OCI-LY7 (cell line): ENCODE data around the gene DUOXA1. TPM values are rescaled to one million over a fixed set of nuclear protein-coding genes. Genes with fewer than 3 reads are reported as not detected.

Source experiments
- BruUV-seq: library from RNA; stranded (reverse); fragments of 400-500 nt; replicated peaks from 2 replicates; lab custom pipeline; 2021; lab: Mats Ljungman, UMichigan
- CTCF ChIA-PET: fragments of 300-600 bp; sonication (Branson Sonifier 250); formaldehyde crosslinking; loops from one replicate; lab custom pipeline; 2022; ENCODE audit warnings: antibody characterized with exemption; ENCODE audit not compliant: unreplicated experiment; lab: Charles Lee
- POLR2A ChIA-PET: fragments of 300-600 bp; sonication (Branson Sonifier 250); formaldehyde crosslinking; loops from one replicate; lab custom pipeline; 2022; ENCODE audit warnings: antibody characterized with exemption; lab: Charles Lee
- DNase-seq: peaks from one replicate; pipeline ENCODE4 v3.0.0-alpha.2; 2015; ENCODE audit warnings: low spot score
- H2AFZ ChIP-seq: fragments of 200-600 bp; sonication (generic), shearing (Covaris generic); 2 replicates; pipeline ENCODE4 v1.6.1; 2014; ENCODE audit warnings: mild to moderate bottlenecking, antibody characterized with exemption, low read length, moderate library complexity
- H3K27ac ChIP-seq: fragments of 200-600 bp; sonication (generic); 2 replicates; pipeline ENCODE4 v1.5.1; 2014; ENCODE audit warnings: mixed run types, low read depth, mild to moderate bottlenecking, moderate library complexity, low read length, inconsistent platforms; ENCODE audit not compliant: poor library complexity, severe bottlenecking
- H3K36me3 ChIP-seq: fragments of 200-600 bp; sonication (generic); 2 replicates; pipeline ENCODE4 v1.6.1; 2014; ENCODE audit warnings: mild to moderate bottlenecking, antibody characterized with exemption, low read length, moderate library complexity, mixed read lengths; ENCODE audit not compliant: insufficient read depth
- H3K4me1 ChIP-seq: fragments of 200-600 bp; sonication (generic); 2 replicates; pipeline ENCODE4 v1.5.1; 2014; ENCODE audit warnings: mild to moderate bottlenecking, low read length; ENCODE audit not compliant: insufficient read depth, poor library complexity, severe bottlenecking
- H3K4me2 ChIP-seq: fragments of 200-600 bp; sonication (generic); 2 replicates; pipeline ENCODE4 v1.6.1; 2014; ENCODE audit warnings: mild to moderate bottlenecking, low read length
- H3K4me3 ChIP-seq: fragments of 200-600 bp; sonication (generic); 2 replicates; pipeline ENCODE4 v1.5.1; 2014; ENCODE audit warnings: mild to moderate bottlenecking, low read depth, low read length; ENCODE audit not compliant: poor library complexity, severe bottlenecking
- H3K79me2 ChIP-seq: fragments of 200-600 bp; sonication (generic); 2 replicates; pipeline ENCODE4 v1.6.1; 2016; ENCODE audit warnings: low read depth, mild to moderate bottlenecking, low read length, moderate library complexity, mixed read lengths; ENCODE audit not compliant: insufficient read depth
- H3K9me2 ChIP-seq: fragments of 200-600 bp; sonication (generic); 2 replicates; pipeline ENCODE4 v1.6.1; 2016; ENCODE audit warnings: mild to moderate bottlenecking, low read length, mixed read lengths; ENCODE audit not compliant: insufficient read depth
- H3K9me3 ChIP-seq: fragments of 200-600 bp; sonication (generic); 2 replicates; pipeline ENCODE4 v1.6.1; 2014; ENCODE audit warnings: mild to moderate bottlenecking, mixed run types, low read length, mixed read lengths
- H4K20me1 ChIP-seq: fragments of 200-600 bp; sonication (generic); 2 replicates; pipeline ENCODE4 v1.6.1; 2014; ENCODE audit warnings: mild to moderate bottlenecking, antibody characterized with exemption, low read length, moderate library complexity, mixed read lengths; ENCODE audit not compliant: insufficient read depth
- CTCF ChIP-seq: fragments of 200-600 bp; sonication (generic); conservative IDR thresholded peaks from 2 replicates; pipeline ENCODE4 v1.5.1; 2014; ENCODE audit warnings: mild to moderate bottlenecking, antibody characterized with exemption, low read length, moderate library complexity, mixed read lengths
- EZH2phosphoT487 ChIP-seq: fragments of 200-600 bp; sonication (generic); IDR thresholded peaks from 2 replicates; pipeline ENCODE4 v1.6.1; 2018; ENCODE audit warnings: low read depth, borderline replicate concordance, mild to moderate bottlenecking, mixed run types, antibody characterized with exemption, low read length, moderate library complexity, mixed read lengths
- intact Hi-C: fragments of 100-400 bp; cut with micrococcal nuclease; formaldehyde crosslinking; loops from one replicate; pipeline ENCODE4 v1.10.0; 2022; ENCODE audit not compliant: unreplicated experiment
- total RNA-seq, 2 experiments: library from RNA; depleted of rRNA in 1 of 2; stranded (reverse); fragments of >200 nt in 1 of 2; shearing (Covaris generic) in 1 of 2; gene quantifications; 2 replicates each; pipeline ENCODE4 v1.2.3, GENCODE V29; 2014 to 2022

DUOXA1 gene
- total RNA-seq, 2 experiments from 2014 or later = not detected

- Histone ChIP-seq H3K4me1 (no peaks in the 10 kb centered on the region), H4K20me1 (no peaks in the 10 kb centered on the region), H3K4me2 (no peak overlapping the region), H3K4me3 (no peak overlapping the region), H3K36me3 (no peaks in the 10 kb centered on the region), H3K9me2 (no peaks in the 10 kb centered on the region), H3K9me3 (no peaks in the 10 kb centered on the region), H3K79me2 (no peaks in the 10 kb centered on the region), H2AFZ (no peak overlapping the region), H3K27ac (no peak overlapping the region)
- ChIA-PET CTCF (no interaction called here), POLR2A (interaction anchor here (1.2 kb wide), 1 partner anchor 50 kb away, joined by 3 read pairs; no protein-coding TSS in a partner anchor)
- BruUV-seq = no TSS peak
- peak; percentile 49 for DNase-seq
- TF ChIP-seq EZH2phosphoT487 (no peak), CTCF (peak; percentile 95)
- intact Hi-C loops = loop anchor here (5.0 kb wide), 1 partner anchor 331 kb away; no protein-coding TSS in a partner anchor
Observed at GRCh38 chr15:45126535-45127158, 3.0 kb downstream of the DUOXA1 start.

- no TSS peak for BruUV-seq
- TF ChIP-seq EZH2phosphoT487 (no peak), CTCF (no peak)
Observed at GRCh38 chr15:45123397-45123796, 6.3 kb downstream of the DUOXA1 start.

GRCh38 chr15:45122719-45123118, 7.0 kb downstream of the DUOXA1 start:
- ChIA-PET POLR2A (no interaction called here), CTCF (no interaction called here)
- no peak for DNase-seq
- Histone ChIP-seq H3K9me2 (no peaks in the 10 kb centered on the region), H3K79me2 (no peaks in the 10 kb centered on the region), H3K9me3 (no peaks in the 10 kb centered on the region), H2AFZ (no peak overlapping the region), H3K36me3 (no peaks in the 10 kb centered on the region), H3K4me1 (no peaks in the 10 kb centered on the region), H3K4me2 (no peak overlapping the region), H3K4me3 (no peak overlapping the region), H3K27ac (no peak overlapping the region), H4K20me1 (no peaks in the 10 kb centered on the region)
- intact Hi-C loops = no loop called here
- TF ChIP-seq CTCF = no peak
- TF ChIP-seq EZH2phosphoT487 = no peak
- BruUV-seq = no TSS peak

More at GRCh38 chr15:45123397-45123796, 6.3 kb downstream of the DUOXA1 start:
- DNase-seq = no peak
- CTCF ChIA-PET = no interaction called here
- no peaks in the 10 kb centered on the region for H3K9me3 ChIP-seq
- H2AFZ ChIP-seq = no peak overlapping the region
- no peak overlapping the region for H3K4me2 ChIP-seq
- H3K36me3 ChIP-seq = no peaks in the 10 kb centered on the region
- H3K4me3 ChIP-seq = no peak overlapping the region
- no peaks in the 10 kb centered on the region for H3K4me1 ChIP-seq
- intact Hi-C loops = no loop called here
- no peaks in the 10 kb centered on the region for H3K79me2 ChIP-seq
- POLR2A ChIA-PET = no interaction called here
- H3K9me2 ChIP-seq = no peaks in the 10 kb centered on the region
- no peaks in the 10 kb centered on the region for H4K20me1 ChIP-seq
- no peak overlapping the region for H3K27ac ChIP-seq
